HG03432 (cell line): ENCODE measurements around the gene SMARCD3.

Experiments
- ATAC-seq: cut with Tn5 transposase; IDR thresholded peaks from one replicate; pipeline ENCODE4 v1.9.1; 2021; ENCODE audit warnings: mild to moderate bottlenecking, moderate library complexity; ENCODE audit not compliant: unreplicated experiment

The SMARCD3 gene

GRCh38 chr7:151272877-151273276, 24.4 kb upstream of the SMARCD3 start:
- ATAC-seq: no peak

DNA sequence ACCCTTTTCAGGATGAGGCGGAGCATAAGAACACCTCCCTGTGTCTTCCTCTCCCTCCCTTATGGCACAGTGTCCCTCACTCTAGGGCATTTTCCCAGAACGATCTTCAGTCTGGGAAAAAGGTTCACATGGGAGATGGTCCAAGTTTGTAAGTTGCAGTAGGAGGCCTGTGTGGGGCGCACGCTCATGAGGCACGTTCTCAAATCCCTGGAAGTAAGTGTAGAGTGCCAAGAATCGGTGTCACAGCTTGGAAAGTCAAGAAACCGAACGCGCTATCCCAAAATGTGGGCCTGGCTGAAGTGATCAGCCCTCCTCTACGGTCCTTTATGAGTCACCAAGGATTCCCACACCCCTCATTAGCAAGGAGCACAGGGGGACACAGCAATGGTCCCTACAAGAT, 23.9 kb upstream of the SMARCD3 start:
- no peak for ATAC-seq

DNA sequence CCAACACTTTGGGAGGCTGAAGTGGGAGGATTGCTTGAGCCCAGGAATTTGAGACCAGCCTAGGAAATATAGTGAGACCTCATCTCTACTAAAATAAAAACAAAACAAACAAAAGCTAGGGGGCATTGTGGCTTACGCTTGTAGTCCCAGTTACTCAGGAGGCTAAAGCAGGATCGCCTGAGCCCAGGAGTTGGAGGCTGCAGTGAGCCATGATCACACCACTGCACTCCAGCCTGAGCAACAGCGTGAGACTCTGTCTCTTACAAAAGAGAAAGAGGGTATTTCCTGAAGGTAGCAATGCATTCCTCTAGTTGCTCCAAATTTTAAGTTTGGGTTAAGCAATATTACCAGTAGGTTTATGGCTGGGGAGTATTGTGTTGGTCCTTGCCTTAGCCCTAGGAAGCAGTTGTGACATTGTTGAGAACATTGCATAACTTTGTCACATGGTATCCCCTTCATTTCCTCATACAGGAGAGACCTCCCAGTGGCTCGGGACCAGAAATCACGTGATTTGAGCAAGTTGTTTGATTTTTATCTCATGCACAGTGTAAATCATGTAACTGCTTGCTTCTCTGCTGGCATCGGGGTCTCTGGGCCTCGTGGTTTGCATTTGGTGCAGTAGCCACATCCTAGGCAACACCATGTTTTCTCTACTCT, 23.3 kb upstream of the SMARCD3 start:
- no peak for ATAC-seq

- no peak for ATAC-seq
Measured at GRCh38 chr7:151269511-151269910, 21.0 kb upstream of the SMARCD3 start.

GRCh38 chr7:151265351-151265931, 16.9 kb upstream of the SMARCD3 start:
- ATAC-seq: no peak

DNA sequence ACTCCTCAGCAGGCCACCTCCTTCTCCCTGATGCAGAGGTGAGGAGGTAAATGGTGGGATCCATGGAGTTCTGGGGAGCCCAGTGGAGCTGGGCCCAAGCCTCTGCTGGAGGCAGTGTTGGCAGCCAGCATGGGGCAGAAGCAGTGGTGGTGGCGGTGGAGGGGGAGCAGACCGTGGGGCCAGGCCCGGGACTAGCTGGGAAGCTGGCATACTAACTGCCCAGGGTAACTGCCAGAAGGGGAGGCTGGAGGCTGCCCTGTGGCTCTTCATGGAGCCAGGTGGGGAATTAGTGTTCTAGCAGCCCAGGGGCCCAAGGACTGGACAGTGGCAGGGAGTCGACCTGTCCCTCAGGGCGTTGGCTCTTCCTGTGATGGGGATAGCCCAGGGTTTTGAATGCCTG, 16.1 kb upstream of the SMARCD3 start:
- no peak for ATAC-seq

GRCh38 chr7:151261529-151261928, 13.0 kb upstream of the SMARCD3 start:
- ATAC-seq: no peak

DNA sequence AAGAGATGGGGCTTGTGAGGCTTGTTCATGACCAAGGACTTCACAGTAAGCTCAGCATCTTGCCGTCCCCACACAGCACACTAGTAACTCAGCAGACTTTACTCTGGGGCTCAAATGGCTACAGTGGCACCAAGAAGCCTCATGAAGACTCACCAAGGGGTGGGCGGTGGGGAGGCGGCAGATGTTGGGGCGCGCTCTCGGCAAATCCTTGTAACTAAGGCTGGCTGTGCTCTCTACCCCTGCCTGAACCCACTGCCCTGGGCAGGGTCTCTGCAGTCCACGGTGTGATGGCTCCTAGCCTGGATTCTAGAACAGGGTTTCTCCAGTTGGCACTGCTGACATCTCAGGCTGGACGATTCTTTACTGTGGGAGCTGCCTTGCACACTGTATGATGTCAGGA, 12.4 kb upstream of the SMARCD3 start:
- ATAC-seq: no peak

- ATAC-seq: no peak
Measured at GRCh38 chr7:151260471-151260870, 12.0 kb upstream of the SMARCD3 start.

DNA sequence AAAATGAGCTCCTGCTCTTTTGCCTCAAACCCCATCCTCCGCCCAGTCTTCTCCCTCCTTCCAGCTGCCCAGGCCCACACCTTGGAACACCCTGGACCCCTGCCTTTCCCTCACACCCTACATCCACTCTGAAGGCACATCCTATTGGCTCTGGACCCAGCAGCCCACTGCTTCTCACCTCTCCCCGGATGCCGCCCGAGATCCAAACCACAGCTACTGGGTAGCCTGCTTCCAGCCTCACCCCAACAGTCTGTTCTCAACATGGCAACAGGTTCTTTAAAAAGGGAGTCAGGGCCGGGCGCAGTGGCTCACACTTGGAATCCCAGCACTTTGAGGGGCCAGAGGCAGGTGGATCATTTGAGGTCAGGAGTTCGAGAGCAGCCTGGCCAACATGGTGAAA, 9.5 kb upstream of the SMARCD3 start:
- no peak for ATAC-seq

DNA sequence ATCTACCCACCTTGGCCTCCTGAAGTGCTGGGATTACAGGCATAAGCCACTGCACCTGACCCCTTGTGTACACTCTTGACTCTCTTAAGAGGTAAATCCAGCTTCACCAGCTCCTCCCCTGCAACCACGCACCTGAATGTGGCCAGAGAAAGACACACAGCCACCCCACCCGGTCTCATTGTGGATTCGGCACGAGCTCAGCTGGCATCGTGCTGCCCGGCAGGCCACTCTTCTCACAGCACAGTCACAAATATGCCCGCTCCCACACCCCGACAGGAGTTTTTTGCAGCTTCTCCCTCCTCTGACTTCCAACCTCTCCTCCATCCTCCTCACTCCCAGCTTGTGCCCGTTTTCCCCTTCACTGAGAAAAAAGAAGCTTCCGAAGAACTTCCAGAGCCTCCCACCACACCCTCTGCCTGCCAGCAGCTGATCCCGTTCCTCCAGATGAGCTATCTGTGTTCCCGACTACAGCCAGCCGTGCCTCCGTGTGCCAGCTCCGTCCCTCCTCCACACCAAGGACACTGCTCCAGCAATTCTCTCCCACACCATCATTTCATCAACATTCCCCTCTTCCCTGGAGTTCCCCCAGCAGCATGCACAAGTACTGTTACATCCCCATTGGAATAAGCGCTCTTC, 8.0 kb upstream of the SMARCD3 start:
- ATAC-seq: no peak

DNA sequence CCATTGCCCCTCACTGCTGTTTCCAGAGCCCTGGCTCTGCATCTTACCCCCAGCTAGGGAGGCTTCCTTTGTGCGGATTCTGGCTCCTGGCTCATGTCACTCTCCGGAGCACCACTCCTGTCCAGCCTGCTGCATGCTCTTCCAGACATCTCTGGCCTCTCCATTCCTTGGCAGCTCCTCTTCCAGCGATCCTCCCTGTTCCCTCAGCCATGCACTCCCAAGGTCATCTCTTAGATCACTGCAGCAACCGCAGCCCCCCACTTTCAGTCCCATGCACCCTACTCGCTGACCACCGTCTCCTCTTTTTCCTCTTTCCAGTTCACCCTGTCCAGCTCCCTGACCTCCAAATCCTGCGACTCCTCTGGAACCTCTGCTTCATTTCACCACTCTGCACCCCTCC, 6.9 kb upstream of the SMARCD3 start:
- ATAC-seq: no peak

GRCh38 chr7:151254851-151255250, 6.4 kb upstream of the SMARCD3 start:
- no peak for ATAC-seq

GRCh38 chr7:151254316-151254715, 5.8 kb upstream of the SMARCD3 start:
- no peak for ATAC-seq

- ATAC-seq: no peak
Measured at GRCh38 chr7:151252961-151253711, 4.6 kb upstream of the SMARCD3 start.

DNA sequence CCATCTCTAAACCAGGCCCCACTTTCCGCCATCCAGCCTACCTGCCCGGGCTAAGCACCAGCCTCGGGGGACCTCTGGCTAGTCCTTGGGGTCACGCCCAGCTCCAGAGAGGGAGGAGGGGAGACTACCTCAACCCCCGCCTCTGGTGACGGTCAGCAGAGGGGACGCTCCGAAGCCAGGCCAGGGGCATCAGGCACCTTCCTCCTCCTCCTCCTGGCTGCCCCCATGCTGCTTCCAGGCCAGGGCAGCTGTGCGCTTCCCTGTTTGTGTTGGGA, 4.0 kb upstream of the SMARCD3 start:
- no peak for ATAC-seq

DNA sequence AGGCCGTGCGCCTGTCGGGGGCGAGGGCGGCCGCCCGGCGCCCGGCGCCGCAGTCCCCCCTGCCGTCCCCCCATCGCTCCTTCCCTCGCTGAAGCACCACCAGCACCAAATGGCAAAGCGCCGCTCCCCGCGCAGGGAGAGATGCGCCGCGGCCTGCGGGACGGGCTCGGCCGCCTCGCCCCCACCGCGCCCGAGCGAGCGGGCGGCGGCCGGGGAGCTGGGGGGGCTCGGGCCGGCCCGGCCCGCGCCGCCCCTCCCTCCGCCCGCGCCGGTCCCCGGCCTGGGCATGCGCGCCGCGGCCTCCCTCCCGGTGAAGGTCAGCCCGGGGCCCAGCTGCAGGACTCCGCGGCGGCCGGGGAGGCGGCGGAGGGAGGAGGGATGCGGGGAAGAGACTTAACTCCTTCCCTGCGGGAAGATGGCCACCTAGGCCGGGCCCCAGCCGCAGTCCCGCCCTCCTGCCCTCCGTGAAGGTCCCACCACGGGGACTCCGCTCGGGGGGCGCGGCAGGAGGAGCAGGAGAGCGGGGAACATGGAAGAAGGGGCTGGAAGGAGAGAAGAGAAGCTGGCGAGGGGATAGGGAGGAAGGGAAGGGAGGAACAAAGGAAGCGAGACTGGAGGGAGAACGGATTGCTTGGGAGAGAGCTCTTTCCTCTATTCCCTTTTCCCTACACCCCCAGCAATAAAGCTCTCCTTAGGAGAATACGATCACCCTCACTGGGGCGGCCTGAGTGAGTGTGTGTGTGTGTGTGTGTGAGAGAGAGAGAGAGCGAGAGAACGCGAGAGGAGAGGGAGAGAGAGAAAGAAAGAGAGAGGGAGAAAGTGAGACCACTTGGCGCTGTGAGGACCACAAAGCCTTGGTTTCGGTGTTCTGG, 3.4 kb upstream of the SMARCD3 start:
- no peak for ATAC-seq

DNA sequence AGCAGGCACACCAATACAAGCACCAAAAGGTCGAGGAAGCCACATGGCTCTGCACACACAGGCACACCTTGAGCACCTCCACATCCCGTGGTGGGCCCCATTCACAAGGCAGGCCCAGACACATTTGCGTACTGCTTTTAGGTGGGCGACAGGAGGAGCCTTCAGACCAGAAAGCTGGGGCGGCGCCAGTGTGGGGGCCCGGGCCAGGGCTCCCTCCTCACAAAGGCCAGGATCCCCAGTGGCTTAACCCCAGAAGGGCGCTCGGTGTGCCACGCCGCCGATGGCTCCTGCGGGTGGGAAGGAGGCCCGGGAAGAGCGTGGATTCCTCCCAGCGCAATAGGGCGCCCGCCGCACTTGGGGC, 2.8 kb upstream of the SMARCD3 start:
- ATAC-seq: no peak

- no peak for ATAC-seq
Measured at GRCh38 chr7:151250181-151251132, 2.0 kb upstream of the SMARCD3 start.

DNA sequence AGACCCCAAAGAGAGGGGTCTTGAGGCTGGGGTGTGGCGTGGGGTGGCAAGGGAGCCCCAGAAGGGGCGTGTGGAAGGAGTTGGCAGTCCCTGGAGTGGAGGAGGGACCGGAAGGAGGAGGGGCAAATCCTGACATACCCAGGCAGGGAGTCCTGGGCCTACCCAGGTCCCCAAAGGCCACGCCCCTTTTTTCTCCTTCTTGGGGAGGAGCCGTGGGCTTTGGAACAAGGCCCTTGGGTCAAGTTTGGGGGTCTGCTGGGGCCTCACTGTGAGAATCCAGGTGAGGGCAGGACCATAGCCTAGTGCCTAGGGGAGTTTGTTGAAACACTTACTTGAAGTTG, 1.2 kb upstream of the SMARCD3 start:
- no peak for ATAC-seq
